GM03348 (cell line): ENCODE measurements around the gene MAP3K12.

Experiments used
- DNase-seq: peaks from one replicate; pipeline ENCODE4 v3.0.0; 2012; ENCODE audit warnings: low spot score

The MAP3K12 gene

DNA sequence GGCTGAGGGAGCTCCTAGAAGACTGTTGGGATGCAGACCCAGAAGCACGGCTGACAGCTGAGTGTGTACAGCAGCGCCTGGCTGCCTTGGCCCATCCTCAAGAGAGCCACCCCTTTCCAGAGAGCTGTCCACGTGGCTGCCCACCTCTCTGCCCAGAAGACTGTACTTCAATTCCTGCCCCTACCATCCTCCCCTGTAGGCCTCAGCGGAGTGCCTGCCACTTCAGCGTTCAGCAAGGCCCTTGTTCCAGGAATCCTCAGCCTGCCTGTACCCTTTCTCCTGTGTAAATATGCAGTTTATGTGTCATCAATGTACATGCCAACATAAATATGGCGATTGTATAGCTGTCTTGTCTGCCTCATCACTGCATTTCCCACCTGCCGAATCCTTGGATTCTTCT lies 68.1 kb downstream of the MAP3K12 start:
- DNase-seq, result no peak

DNA sequence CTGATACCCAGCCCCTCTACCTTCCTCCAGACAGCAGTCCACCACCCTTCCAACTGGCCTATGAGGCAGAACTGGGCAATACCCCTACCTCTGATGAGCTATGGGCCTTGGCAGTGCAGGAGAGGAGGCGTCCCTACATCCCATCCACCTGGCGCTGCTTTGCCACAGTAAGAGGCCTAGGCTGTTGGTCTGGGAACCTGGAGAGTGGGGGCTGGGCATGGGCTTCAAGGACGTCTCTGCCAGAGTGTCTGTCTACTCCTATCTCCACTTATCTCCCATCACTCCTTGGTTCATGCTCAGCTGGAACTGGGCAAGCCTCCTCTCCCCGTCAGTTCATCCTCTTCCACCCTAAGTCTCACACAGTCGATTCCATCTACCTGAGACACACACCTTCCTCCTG lies 69.1 kb downstream of the MAP3K12 start:
- DNase-seq, result no peak
